HG02970 (cell line): ENCODE data around the gene ANKRD42.
A peak's percentile ranks its signal among the peaks of the same experiment; 100 is the strongest.
"Not testable (repeated sequence)": the region's sequence is repeated elsewhere in the genome, so short reads cannot be mapped to it uniquely, and the experiment has no call there.

Experiments used
- ATAC-seq: cut with Tn5 transposase; IDR thresholded peaks from one replicate; pipeline ENCODE4 v1.9.1; 2021; ENCODE audit warnings: mild to moderate bottlenecking, moderate library complexity, moderate number of reproducible peaks; ENCODE audit not compliant: unreplicated experiment, low FRiP score

The ANKRD42 gene

DNA sequence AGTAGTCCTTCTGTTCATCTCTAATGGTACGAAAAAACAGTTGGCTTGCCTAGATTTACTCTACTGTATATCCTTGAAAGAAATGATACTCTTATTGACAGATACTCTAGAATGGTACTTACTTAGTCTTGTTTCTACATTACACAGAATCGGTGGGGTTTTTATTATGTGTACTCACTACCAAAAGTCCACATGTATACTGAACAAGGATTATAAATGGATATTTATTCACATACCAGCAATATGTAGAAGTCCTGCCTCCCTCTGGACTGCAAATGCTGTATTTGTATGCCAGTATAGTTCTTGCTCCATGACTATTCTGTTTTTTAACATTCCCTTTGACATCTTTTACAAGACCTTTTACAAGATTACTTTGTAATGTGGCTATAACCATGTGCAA is 22.6 kb upstream of the ANKRD42 start:
- ATAC-seq, result no peak

DNA sequence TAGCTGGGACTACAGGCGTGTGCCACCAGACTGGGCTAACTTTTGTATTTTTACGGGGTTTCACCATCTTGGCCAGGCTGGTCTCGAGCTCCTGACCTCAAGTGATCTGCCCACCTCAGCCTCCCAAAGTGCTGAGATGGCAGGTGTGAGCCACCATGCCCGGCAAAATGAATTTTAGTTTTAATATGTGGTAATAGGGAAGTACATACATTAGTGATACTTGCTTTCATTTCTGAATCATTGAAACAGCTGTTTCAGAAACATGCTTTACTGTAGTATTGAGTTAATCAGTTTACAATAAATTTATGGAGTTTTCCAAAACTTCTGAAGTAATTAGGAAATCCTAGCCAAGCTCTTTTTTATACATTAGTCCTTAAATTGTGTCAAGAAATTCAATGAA is 21.0 kb upstream of the ANKRD42 start:
- no peak for ATAC-seq

DNA sequence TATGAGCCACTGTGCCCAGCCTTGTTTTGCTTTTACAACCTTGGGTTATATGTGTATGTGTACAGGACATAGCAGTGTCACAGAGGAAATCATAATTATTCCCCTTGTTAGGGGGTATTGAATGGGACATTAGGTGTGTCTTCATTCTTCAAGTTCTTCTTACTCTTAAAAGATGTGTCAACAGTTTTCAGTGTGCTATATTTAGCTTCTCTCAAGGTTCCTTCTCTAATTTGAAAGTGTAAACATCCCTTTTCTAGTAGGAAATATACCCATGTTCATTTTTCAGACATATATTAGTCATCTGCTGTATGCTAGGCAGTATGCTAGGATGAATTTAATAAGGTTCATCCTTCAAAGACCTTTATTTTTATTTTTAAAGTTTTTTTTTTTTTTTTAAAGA is 19.5 kb upstream of the ANKRD42 start:
- no peak for ATAC-seq

DNA sequence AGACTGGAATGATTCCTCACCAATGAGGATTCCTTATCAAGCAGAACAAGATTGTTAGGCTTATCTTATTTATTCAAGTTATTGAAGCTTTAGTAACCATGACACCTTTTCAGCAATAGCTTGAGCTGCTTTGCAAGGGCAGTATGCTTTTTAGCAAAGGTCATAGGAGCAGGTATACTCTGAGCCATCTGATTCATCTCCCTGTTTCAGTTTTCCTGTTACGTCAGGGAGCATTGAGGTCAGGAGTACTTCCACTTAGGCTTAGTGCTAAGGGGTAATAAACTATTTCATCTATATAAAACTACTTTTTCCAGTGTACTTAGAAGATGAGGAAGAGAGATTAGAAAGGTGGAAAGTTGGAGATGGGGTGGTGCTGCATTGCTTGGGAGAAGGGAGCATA is 17.7 kb upstream of the ANKRD42 start:
- ATAC-seq, result no peak

DNA sequence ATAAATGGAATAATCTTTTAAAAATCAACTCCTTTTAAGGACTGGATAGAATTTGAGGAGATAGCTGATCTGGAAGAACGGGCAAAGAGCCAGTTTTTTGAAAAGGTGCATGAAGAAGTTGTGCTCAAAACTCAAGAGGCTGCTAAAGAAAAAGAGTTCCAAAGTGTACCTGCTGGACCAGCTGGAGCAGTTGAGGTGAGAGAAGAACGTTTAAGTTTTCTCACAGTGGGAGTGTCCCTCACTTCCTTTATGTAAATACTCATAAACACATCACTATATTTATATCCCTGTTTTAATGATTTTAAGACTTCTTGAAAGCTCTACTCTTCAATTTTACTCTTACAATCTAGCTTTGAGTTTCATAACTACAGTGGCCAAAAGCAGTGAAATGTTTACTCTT is 11.7 kb upstream of the ANKRD42 start:
- ATAC-seq, result no peak

DNA sequence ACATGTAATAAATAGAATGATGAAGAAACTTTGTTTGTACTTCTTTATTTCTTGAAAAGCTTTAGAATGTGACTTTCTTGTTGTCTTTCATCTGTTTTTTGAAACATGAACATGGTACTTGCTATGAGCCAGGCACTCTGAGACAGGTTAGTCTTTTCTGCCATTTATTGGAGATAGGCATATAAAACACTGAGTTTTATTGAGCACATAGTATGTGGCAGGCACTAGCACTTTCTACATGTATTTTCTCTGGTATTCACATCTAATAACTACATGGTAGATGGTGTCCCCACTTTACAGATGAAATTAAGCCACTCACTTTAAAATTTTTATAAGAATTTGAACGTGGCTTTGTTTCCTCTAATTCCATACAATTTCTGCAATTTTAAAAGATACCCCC is 7.7 kb upstream of the ANKRD42 start:
- no peak for ATAC-seq

DNA sequence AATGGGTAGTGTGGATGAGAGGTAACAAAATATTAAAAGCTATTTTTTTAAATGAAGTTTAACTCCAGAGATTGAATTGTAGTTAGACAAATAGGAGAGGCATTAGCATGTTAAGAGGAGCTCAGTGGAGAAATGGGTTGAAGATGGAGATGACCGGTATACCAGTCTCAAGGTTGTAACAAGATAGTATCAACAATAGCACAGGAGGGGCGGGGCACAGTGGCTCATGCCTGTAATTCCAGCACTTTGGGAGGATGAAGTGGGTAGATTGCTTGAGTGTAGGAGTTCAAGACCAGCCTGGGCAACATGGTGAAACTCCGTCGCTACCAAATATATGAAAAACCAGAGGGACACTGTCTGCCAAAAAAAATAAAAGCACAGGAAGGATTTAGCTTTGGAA is 6.0 kb upstream of the ANKRD42 start:
- ATAC-seq, result no peak

DNA sequence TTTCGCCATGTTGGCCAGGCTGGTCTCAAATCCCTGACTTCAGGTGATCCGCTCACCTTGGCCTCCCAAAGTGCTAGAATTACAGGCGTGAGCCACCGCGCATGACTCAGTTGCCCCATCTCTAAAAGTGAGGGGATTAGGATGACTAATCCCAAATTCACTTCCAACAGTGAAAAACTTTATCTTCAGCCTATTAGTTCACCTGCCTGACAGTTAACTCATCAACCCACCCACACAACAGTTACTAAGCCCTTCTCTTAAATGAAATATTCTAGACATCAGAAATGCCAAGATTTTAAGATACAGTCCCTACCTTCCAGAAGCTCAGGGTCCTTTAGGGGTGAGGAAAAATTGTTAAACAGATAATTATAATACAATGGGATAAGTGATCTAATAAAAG is 2.0 kb upstream of the ANKRD42 start:
- ATAC-seq, result no peak

DNA sequence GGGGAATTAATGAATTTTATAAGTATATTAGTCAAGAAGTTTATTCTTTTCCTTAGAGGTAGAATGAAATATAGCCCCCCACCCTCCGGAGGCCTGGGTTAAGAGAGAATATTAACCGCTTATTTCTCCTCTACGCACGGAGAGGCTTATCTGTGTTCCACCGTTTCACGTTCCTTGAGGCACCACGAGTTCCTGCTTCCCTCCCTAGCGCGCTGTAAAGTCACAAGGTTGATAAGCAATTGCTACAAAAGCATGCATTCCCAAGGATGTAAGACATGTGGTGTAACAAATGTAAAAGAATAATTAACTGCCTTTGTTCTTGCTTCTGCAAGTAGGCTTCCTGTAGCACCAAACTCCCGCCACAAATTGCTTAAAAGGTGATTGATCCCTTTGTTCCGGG is 1.5 kb upstream of the ANKRD42 start:
- no peak for ATAC-seq

DNA sequence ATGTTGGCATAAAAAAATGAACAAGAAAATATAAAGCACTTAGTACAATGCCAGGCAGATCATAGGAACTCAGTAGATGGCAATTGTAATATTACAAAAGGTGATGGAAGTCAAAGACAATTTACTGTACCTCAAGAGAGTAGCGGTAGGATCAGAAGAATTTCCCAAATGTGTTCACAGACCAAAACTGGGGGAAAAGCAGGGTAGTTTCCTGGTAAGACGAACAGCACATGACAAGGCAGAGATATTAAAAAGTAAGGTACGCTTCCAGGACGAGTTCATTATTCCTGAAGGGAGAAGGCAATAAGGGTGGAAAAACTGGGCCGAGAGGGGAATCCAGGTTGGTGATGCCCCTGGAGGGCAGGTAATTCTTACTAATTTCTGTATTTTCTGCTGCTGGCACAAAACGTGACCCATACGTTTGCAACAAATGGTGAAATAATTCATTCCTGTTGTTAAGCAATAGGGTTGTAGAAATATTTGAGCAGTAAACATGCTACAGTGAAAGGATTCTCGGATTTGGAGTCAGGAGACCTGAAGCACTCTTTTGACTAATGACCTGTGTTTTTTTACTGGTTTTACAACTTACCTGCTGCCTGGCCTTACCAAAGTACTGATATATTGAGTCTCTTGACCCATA is 786 bp upstream of the ANKRD42 start:
- no peak for ATAC-seq

DNA sequence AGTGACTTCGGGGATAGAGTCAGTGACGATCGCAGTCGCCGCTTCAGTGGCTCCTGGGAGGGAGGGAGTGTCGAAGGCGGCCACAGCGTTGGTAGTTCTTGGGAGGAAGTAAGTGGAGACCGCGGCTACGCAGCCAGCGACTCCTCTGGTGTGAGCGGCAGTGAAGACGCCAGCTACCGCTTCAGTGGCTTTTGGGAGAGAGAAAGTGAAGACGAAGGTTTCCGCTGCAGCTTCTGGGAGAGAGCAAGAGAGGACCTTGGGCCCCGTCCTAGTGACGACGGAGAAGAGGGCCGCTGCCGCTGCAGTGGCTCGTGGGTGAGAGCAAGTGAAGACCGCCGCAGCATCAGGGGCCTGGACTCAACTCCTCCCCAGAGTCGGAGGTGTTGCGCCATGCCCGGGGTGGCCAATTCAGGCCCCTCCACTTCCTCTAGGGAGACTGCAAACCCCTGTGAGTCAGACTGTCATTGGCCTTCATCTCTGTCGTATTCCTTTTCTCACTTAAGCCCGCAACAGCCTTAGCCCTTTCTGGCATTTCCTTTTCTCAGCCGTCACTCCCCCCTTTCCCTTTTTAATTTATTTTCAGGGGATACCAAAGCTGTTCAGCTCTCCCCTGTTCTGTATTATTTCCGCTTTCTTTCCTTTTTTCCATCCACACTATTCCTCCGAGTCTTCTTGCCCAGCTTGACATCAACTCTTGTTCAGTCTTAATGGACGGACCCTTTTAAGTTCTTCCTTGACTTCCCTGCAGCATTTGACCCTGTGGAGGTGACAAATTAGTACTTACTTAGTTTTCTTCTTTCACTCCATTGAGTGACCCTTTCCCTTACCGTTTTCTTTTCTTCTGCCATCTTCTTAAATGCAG is 1.0 kb downstream of the ANKRD42 start:
- peak; percentile 38 for ATAC-seq

DNA sequence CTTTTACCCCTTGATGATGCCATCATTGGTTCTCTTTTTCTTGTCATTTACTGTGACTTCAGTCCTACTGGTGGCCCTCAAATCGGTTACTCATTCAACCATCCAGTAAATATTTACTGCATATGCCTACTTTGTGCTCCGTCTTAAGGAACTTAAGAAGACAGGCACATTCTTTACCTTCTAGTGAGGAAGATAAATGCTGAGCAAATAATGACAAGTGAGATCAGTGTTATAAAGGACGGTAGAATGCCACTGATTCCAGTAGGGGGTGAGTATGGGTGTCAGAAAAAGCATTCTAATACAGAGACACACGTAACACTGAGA is 1.6 kb downstream of the ANKRD42 start:
- ATAC-seq, result no peak

DNA sequence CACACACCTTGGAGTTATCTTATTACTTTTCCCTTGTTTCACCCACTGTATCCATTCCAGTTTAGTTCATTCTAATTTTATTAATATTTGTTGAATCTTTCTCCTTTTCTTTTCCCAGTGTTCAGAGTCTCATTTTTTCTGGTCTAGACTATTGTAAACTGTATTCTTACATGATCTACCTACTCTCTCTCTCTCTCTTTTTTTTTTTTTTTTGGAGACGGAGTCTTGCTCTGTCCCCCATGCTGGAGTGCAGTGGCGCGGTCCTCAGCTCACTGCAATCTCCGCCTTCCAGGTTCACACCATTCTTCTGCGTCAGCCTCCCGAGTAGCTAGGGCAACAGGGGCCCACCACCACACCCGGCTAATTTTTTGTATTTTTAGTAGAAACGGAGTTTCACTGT is 2.1 kb downstream of the ANKRD42 start:
- no peak for ATAC-seq

DNA sequence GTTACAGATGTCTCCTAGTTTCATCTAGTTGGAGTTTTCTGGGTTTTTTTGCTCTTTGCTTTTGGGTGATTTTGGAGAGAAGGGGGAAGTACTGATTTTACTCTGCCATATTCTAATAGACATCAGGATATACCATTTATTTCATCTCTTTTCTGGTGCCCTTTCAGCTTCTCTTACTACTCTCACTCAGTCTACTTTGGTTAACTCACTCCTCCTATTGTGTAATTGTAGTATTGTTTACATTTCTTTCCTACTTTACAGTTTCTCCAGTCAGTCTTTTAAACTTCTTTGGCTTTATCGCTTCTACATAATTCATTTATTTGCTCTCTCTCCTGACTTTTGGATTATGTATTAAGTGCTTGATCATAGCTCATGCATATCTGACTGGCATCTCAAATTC is 6.5 kb downstream of the ANKRD42 start:
- no peak for ATAC-seq

DNA sequence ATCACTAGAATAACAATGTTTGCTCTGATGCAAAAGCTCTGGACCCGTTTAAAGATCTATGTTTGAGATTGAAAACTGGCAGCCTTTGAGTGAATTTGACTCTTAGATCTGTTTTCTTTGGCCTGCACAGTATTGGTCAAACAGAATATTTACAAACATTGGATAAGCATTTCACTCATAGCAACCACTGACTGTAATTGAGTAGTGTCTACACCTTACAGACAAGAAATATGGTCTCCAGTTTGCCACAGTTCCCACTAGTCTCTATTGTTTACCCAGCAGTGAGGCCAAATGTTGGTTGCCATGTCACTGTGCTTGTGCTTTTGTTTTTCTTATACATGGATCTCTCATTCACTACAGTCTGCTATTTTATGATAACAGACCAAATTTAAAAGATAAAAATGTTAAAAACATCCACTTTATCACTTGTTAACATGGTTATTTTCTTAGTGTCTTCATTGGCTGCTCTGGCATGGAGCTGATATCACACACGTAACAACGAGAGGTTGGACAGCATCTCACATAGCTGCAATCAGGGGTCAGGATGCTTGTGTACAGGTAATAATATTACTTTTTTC is 12.2 kb downstream of the ANKRD42 start:
- no peak for ATAC-seq

DNA sequence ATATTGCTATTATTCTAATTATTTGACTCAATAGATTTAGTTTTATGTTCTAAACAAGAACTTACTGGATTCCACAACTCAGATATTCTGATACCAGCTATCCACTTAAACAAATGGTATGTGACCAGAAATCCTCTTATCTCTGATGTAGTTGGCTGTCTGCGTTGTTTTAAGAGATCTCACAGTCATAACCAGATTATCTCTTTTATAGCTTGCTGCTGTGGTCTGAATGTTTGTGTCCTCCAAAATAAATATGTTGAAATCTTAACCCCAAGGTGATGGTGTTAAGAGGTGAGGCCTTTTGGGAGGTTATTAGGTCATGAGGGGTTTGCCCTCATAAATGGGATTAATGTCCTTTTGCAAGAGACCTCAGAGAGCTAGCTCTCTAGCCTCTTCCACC is 12.7 kb downstream of the ANKRD42 start:
- ATAC-seq, result no peak

DNA sequence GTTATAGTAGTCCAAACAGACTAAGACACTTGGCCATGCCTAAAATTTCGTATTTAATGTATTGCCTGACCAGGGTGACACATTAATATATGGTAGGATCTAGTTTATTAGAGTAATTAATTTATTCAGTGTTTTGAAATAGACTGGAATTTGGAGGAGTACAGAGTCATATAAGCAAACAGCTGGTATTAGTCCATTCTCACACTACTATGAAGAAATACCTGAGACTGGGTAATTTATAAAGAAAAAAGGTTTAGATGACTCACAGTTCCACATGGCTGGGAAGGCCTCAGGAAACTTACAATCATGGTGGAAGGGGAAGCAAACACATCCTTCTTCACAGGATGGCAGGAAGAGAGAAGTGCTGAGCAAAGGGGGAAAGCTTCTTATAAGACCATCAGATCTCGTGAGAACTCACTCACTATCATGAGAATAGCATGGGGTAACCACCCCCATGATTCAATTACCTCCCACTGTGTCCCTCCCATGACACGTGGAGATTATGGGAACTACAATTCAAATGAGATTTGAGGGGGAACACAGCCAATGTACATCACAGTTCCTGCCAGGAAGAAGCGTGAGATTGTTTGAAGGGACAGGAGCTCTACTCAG is 13.4 kb downstream of the ANKRD42 start:
- ATAC-seq, result not testable (repeated sequence)

DNA sequence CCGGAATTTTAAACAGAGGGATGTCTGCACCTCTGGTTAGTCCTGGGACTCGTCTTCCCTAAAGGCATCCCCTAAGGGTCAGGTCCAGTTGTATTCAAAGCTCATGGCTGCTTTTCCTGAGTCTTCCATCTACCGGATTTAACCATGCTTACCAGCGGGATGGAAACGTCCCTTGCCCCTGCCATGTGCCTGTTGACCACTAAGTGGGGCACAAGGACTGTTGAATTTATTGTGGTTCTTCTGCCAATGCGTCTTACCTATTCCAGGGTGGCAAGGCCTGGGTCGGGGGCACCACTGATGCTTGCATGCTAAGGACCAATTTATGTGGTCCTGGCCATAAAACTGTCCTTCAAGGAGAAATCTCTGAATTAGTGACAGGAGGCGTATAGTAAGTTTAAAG is 25.6 kb downstream of the ANKRD42 start:
- ATAC-seq, result no peak

DNA sequence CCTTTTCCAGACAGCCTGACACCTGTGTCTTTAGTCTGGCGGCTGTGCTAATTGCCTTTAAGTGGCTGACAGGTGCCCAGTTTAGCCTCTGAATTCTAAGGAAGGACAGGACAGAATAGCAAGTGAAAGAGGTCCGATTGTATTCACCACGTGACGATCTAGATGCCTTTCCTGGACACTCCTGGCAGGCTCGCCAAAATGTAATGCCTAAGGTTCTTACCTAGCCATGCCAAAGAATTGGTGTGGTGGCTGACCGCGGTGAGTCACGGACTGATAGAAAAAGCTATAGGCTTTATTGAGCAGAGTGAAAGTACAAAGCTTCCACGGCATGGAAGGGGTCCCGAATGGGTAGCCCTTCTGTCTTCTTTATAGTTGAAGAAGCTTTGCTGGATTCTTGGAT is 26.7 kb downstream of the ANKRD42 start:
- no peak for ATAC-seq

DNA sequence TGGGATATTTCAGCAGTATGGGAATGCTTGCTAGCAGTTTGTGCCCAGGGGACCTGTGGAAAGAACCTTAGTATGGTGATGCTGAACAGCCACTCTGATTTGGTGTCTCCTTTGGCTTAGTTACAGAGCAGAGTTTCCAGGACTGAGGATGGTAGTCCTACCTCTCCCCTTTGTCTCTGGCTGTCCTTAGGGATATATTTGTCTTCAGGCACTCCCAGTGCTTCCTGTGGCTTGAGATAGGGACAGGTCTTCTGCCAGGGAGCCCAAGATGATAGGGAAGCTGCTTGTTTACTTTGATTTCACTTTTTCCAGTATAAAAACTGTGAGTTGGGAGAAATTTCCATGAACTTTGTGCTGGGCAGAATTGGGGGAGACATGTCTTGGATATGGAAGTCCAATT is 28.2 kb downstream of the ANKRD42 start:
- ATAC-seq, result no peak

DNA sequence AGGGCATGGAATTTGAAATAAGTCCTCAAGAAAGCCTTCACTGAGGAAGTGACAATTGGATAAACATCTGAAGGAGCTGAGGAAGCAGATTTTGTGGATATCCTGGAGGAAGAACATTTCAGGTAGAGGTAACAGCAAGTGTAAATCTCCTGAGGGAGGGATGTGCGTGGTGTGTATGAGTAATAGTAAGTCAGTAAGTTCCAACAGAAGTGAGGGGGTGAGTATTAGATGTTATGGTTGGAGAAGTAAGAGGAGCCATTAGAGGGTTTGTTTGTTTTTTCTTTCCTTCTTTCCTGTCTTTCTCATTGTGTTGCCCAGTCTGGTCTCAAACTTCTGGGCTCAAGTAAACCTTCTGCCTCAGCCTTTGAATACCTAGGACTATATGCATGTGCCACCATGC is 29.0 kb downstream of the ANKRD42 start:
- no peak for ATAC-seq

DNA sequence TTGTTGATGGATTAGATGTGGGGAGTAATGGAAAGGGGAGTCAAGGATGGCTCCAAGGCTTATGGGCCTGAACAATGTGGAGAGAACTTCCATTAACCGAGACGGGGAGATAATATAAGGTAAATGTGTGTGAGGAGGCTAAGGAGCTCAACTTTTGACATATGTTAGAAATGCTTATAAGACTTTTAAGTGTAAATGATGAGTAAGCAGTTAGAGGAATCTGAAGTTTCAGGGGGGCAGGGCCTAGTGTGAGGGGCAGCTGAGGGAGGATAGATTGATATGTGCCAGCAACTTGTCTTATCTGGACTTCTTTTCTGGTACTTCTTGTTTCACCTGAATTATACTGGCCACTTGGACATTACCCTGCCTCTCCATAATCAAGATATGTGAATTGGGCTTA is 29.9 kb downstream of the ANKRD42 start:
- ATAC-seq, result no peak
